ENCODE measurements around the gene SIVA1. TPM values are rescaled to one million over a fixed set of nuclear protein-coding genes. Genes with fewer than 3 reads are reported as not detected.

SIVA1 gene
- total RNA-seq, 1 donor from 2014 or later = 47.0 TPM

DNA sequence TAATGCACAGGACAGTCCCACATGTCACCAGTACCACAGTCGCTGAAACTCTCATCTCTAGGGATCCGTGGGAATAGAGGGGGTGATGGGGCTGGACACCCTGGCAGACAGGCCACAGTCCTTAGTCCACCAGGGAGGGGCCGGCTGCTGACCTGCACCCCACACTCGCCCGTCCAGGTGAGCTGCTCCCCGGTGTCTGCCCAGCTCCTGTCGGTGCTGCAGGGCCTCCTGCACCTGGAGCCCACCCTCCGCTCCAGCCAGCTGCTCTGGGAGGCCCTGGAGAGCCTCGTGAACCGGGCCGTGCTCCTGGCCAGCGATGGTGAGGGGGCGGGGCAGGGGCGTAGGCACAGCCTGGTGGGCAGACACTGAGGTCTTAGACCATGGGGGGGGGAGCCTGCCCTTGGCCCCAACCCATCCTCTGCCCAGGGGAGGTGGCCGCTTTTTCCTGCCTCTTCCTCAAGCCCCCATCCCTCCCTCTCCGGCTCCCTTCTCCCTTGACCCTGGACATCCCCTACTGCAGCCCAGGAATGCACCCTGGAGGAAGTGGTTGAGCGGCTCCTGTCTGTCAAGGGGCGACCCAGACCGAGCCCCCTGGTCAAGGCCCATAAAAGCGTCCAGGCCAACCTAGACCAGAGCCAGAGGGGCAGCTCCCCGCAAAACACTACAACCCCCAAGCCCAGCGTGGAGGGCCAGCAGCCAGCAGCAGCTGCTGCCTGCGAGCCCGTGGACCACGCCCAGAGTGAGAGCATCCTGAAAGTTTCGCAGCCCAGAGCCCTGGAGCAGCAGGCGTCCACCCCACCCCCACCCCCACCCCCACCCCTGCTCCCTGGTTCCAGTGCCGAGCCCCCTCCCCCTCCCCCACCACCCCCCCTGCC, 46.0 kb upstream of the SIVA1 start:
- no peaks in the 10 kb centered on the region for H3K9me3 Mint-ChIP-seq (ENCODE audit: low read depth)
- H3K4me3 Mint-ChIP-seq (ENCODE audit: unreplicated experiment) = no peak overlapping the region
- H3K4me1 Mint-ChIP-seq (ENCODE audit: low read depth) = peaks cover 5% of the 10 kb centered on the region
- H3K27me3 Mint-ChIP-seq (ENCODE audit: low read depth) = no peaks in the 10 kb centered on the region
- no peak overlapping the region for H3K27ac Mint-ChIP-seq (ENCODE audit: unreplicated experiment)
- TF ChIP-seq, protein P1, sequence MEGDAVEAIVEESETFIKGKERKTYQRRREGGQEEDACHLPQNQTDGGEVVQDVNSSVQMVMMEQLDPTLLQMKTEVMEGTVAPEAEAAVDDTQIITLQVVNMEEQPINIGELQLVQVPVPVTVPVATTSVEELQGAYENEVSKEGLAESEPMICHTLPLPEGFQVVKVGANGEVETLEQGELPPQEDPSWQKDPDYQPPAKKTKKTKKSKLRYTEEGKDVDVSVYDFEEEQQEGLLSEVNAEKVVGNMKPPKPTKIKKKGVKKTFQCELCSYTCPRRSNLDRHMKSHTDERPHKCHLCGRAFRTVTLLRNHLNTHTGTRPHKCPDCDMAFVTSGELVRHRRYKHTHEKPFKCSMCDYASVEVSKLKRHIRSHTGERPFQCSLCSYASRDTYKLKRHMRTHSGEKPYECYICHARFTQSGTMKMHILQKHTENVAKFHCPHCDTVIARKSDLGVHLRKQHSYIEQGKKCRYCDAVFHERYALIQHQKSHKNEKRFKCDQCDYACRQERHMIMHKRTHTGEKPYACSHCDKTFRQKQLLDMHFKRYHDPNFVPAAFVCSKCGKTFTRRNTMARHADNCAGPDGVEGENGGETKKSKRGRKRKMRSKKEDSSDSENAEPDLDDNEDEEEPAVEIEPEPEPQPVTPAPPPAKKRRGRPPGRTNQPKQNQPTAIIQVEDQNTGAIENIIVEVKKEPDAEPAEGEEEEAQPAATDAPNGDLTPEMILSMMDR (IDR thresholded peaks at IDR 0.05) = no peak
- peaks cover 14% of the 10 kb centered on the region for H3K36me3 Mint-ChIP-seq (ENCODE audit: low read depth)
- DNase-seq (ENCODE audit: low spot score) = no peak

DNA sequence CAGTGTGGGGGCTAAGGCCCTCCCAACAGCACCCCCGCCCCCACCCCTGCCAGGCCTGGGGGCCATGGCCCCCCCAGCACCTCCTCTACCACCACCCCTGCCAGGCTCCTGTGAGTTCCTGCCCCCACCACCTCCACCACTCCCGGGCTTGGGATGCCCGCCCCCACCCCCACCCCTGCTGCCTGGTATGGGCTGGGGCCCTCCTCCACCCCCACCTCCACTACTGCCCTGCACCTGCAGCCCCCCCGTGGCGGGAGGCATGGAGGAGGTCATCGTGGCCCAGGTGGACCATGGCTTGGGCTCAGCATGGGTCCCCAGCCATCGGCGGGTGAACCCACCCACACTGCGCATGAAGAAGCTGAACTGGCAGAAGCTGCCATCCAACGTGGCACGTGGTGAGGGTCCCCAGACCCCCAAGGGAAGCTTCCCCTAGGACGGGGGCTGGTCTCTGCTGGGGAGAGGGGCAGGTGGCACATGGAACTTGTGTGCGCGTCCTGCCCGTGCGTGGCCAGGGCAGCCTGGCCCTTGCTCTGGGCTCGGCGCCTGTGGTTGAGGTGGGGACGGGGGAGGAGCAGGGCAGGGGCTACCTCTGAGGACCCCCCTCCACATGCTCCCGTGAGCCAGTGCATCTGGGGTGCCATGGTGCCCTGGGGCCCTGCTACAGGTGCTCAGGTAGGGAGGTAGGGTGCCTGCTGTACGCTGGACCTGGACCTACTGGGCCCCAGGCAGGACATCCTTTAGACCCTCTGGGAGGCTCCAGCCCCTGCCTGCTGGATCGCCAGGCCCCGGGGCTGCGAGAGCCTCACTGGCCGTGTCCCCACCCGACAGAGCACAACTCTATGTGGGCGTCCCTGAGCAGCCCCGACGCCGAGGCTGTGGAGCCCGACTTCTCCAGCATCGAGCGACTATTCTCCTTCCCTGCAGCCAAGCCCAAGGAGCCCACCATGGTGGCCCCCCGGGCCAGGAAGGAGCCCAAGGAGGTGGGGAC, 45.0 kb upstream of the SIVA1 start:
- Mint-ChIP-seq H3K27me3 (ENCODE audit: low read depth) (no peaks in the 10 kb centered on the region), H3K4me3 (ENCODE audit: unreplicated experiment) (no peak overlapping the region), H3K27ac (ENCODE audit: unreplicated experiment) (peak overlapping the region; percentile 36), H3K4me1 (ENCODE audit: low read depth) (peaks cover 5% of the 10 kb centered on the region), H3K36me3 (ENCODE audit: low read depth) (peaks cover 14% of the 10 kb centered on the region), H3K9me3 (ENCODE audit: low read depth) (no peaks in the 10 kb centered on the region)
- TF ChIP-seq, protein P1 (IDR thresholded peaks at IDR 0.05) = no peak
- DNase-seq (ENCODE audit: low spot score) = no peak

DNA sequence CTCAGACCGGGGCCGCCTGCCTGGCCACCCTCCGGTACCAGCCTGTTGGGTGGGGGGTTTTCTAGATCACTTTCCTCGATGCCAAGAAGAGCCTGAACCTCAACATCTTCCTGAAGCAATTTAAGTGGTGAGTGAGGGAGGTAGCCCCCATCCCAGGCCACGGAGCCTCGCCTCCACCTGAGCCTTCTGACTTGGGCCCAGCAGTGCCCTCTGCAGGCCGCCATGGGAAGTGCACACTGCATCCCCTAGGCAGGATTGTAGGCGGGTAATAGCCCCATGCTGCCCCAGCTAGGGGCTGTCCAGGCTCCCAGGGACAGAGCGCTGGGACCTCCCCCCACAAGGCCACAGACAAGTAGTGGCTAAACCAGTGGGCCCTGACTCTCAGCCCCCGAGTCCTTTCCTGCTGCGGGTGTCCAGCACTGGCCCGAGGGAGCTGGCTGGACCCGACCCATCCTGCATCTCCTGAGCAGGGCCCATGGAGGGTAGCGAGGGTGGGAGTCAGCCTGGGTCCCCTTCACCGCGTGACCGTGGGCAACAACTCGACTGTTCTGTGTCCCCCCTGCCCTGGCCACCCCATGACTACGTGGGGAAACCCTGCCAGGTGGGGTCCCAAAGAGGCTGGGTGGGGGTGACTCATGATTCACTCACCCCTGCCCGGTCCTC, 44.2 kb upstream of the SIVA1 start:
- Mint-ChIP-seq H3K9me3 (ENCODE audit: low read depth) (no peaks in the 10 kb centered on the region), H3K4me1 (ENCODE audit: low read depth) (peaks cover 5% of the 10 kb centered on the region), H3K36me3 (ENCODE audit: low read depth) (peaks cover 14% of the 10 kb centered on the region), H3K4me3 (ENCODE audit: unreplicated experiment) (no peak overlapping the region), H3K27ac (ENCODE audit: unreplicated experiment) (no peak overlapping the region), H3K27me3 (ENCODE audit: low read depth) (no peaks in the 10 kb centered on the region)
- DNase-seq (ENCODE audit: low spot score) = no peak
- TF ChIP-seq, protein P1 (IDR thresholded peaks at IDR 0.05) = peak; percentile 96

DNA sequence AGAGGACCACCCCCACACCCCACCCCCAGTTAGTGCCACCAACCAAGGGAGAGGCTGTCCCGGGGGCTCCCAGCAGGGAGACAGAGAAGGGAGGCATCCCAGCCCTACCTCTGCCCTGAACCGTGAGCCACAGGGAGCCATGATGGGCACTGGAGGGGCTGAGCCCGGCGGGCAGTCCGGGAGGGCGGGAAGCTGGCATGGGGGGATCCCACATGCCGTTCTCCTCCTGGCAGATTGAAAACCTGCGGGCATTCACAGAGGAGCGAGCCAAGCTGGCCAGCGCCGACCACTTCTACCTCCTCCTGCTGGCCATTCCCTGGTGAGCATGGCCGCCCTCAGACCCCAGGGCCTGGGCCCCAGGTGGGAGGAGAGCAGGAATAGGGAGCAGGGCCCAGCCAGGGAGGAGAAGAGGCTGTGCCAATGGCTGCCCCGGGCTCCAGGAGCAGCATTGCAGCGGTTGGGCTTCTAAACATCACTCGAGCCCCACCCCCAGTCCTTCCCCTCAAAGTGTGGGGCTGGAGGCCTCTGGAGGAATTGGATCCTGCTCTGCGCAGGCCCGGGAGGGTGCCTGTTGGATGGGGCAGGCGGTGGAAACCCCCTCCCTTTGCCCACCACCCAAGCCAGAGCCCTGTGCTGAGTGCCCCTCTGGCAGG, 43.4 kb upstream of the SIVA1 start:
- H3K27ac Mint-ChIP-seq (ENCODE audit: unreplicated experiment) = no peak overlapping the region
- no peaks in the 10 kb centered on the region for H3K27me3 Mint-ChIP-seq (ENCODE audit: low read depth)
- no peaks in the 10 kb centered on the region for H3K9me3 Mint-ChIP-seq (ENCODE audit: low read depth)
- H3K4me3 Mint-ChIP-seq (ENCODE audit: unreplicated experiment) = no peak overlapping the region
- peaks cover 5% of the 10 kb centered on the region for H3K4me1 Mint-ChIP-seq (ENCODE audit: low read depth)
- TF ChIP-seq, protein P1 (IDR thresholded peaks at IDR 0.05) = no peak
- no peak for DNase-seq (ENCODE audit: low spot score)
- H3K36me3 Mint-ChIP-seq (ENCODE audit: low read depth) = peaks cover 10% of the 10 kb centered on the region
